Measurements from ENCODE around the gene JMJD8.
A peak's percentile ranks its signal among the peaks of the same experiment; 100 is the strongest.

DNA sequence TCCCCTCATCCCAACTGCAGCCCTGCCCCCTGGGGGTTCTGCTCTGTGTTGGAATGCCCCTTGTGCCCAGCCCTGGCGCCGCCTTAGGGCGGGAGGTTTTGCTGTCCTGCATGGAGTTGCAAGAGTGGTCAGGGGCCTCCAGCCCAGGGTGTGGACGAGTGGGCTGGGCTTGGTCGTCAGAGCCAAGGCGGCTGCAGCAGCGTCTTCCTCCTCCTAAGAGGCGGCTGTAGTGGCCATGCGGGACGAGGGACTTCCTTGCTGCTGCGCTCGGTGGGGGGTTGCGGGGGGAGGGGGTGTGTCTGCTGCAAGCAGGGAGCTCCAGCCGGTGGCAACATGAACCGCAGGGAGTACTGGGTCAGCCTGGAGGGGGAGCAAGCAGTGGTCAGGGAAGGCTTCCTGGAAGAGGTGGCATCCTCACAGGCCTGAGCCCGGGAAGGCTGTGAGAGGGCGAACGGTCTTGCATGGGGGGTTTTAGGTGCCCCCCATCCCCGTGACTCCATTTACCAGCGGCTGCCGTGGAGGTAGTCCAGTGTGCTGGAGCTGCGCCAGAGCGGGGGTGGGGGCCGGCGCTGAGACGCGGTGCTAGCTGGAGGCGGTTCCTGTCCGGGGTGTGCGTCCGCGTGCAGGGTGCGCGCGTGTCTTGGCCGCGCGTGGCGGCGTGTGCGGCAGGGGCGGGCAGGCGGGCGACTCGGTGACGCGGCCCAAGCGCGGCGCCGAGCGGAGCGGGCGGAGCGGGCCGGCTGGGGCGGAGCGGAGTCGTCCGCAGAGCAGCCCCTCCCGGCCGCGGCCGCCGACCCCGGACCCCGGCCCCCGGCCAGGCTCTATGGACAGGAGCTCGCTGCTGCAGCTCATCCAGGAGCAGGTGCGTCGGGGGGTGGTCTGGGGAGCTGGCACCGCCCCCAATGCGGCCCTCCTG, 8.9 kb downstream of the JMJD8 start, which contains the start of gene RHBDL1:
- no peak for TF ChIP-seq POLR2A (IDR thresholded peaks at IDR 0.05)
- TF ChIP-seq, protein P1, sequence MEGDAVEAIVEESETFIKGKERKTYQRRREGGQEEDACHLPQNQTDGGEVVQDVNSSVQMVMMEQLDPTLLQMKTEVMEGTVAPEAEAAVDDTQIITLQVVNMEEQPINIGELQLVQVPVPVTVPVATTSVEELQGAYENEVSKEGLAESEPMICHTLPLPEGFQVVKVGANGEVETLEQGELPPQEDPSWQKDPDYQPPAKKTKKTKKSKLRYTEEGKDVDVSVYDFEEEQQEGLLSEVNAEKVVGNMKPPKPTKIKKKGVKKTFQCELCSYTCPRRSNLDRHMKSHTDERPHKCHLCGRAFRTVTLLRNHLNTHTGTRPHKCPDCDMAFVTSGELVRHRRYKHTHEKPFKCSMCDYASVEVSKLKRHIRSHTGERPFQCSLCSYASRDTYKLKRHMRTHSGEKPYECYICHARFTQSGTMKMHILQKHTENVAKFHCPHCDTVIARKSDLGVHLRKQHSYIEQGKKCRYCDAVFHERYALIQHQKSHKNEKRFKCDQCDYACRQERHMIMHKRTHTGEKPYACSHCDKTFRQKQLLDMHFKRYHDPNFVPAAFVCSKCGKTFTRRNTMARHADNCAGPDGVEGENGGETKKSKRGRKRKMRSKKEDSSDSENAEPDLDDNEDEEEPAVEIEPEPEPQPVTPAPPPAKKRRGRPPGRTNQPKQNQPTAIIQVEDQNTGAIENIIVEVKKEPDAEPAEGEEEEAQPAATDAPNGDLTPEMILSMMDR (IDR thresholded peaks at IDR 0.05) = peak in 1 of 5 experiments; percentile 19

Data from transverse colon (tissue), 3 donors.